HepG2 (cell line): ENCODE measurements around the gene FAT1. TPM values are rescaled to one million over a fixed set of nuclear protein-coding genes. Genes with fewer than 3 reads are reported as not detected.

ENCODE experiments used
- ARNT ChIP-seq: fragments of 450-650 bp; IDR thresholded peaks from 2 replicates; pipeline ENCODE4 v1.6.1; 2017
- FOXA1 ChIP-seq, 2 experiments: fragments of 450-650 bp in 1 of 2; sonication (generic) in 1 of 2; formaldehyde crosslinking in 1 of 2; IDR thresholded peaks; 2 replicates each; pipeline versions ENCODE4 v1.4.0 to v1.6.1; 2016 to 2020; ENCODE audit warnings: missing genetic modification reagents in 1 of 2
- GATAD2A ChIP-seq: IDR thresholded peaks from 2 replicates; pipeline ENCODE4 v1.6.1; 2016
- NFE2L1 ChIP-seq: sonication (generic); formaldehyde crosslinking; IDR thresholded peaks from 2 replicates; pipeline ENCODE4 v1.4.0; 2020; ENCODE audit warnings: missing genetic modification reagents, mild to moderate bottlenecking, borderline replicate concordance
- PHF5A ChIP-seq: IDR thresholded peaks from one replicate; pipeline ENCODE4 v1.6.1; 2018; ENCODE audit warnings: low read depth, missing genetic modification reagents; ENCODE audit not compliant: unreplicated experiment
- RELA ChIP-seq: sonication (generic); formaldehyde crosslinking; IDR thresholded peaks from 2 replicates; pipeline ENCODE4 v1.4.0; 2020; ENCODE audit warnings: missing genetic modification reagents
- SNAPC2 ChIP-seq: sonication (generic); formaldehyde crosslinking; IDR thresholded peaks from 2 replicates; pipeline ENCODE4 v1.8.1; 2022; ENCODE audit warnings: mild to moderate bottlenecking, missing genetic modification reagents
- SRSF4 ChIP-seq: fragments of 200-400 bp; formaldehyde crosslinking; IDR thresholded peaks from one replicate; pipeline ENCODE4 v1.6.1; 2018; ENCODE audit warnings: mild to moderate bottlenecking, low read depth, low read length, moderate library complexity; ENCODE audit not compliant: poor library complexity, severe bottlenecking
- ZNF572 ChIP-seq: sonication (generic); formaldehyde crosslinking; IDR thresholded peaks from 2 replicates; pipeline ENCODE4 v1.5.1; 2020; ENCODE audit warnings: mild to moderate bottlenecking, missing genetic modification reagents
- ZNF746 ChIP-seq: sonication (generic); formaldehyde crosslinking; IDR thresholded peaks from 2 replicates; pipeline ENCODE4 v1.8.0; 2022; ENCODE audit warnings: mild to moderate bottlenecking, missing genetic modification reagents
- polyA plus RNA-seq, 8 experiments: library from polyadenylated mRNA; depleted of rRNA in 3 of 8; stranded (reverse) in 7 of 8; unstranded in 1 of 8; fragments of >200 nt; fragmentation: Illumina TruSeq in 4 of 8; extraction: Trizol in 4 of 8; gene quantifications; 2 replicates each; pipeline versions ENCODE4 v1.2.1 to v1.2.3, GENCODE V29; 2011 to 2016; ENCODE audit warnings: low read depth in 4 of 8, missing spikeins in 1 of 8, mixed read lengths in 1 of 8; ENCODE audit not compliant: insufficient read depth in 1 of 8
- total RNA-seq, 5 experiments: library from RNA; depleted of rRNA; stranded (reverse); fragments of >200 nt; fragmentation: Illumina TruSeq; extraction: Trizol; gene quantifications; 2 replicates each; pipeline ENCODE4 v1.2.3, GENCODE V29; 2016; ENCODE audit warnings: low read depth in 1 of 5
- TF ChIP-seq, protein P1 (sequence below), 2 experiments: IDR thresholded peaks; 2 replicates each; pipeline ENCODE4 v1.6.1; 2011 to 2012; ENCODE audit warnings: low read length in 2 of 2, borderline replicate concordance in 1 of 2, low read depth in 1 of 2, mild to moderate bottlenecking in 1 of 2, moderate library complexity in 1 of 2
- TF ChIP-seq, protein P2 (sequence below): sonication (generic); formaldehyde crosslinking; conservative IDR thresholded peaks from 2 replicates; pipeline ENCODE4 v1.4.0; 2020; ENCODE audit warnings: missing genetic modification reagents
- TF ChIP-seq, protein P3 (sequence below): sonication (generic); formaldehyde crosslinking; IDR thresholded peaks from 2 replicates; pipeline ENCODE4 v1.8.1; 2023; ENCODE audit warnings: mild to moderate bottlenecking, missing genetic modification reagents, borderline replicate concordance
- TF ChIP-seq, protein P4 (sequence below): sonication (generic); formaldehyde crosslinking; conservative IDR thresholded peaks from 2 replicates; pipeline ENCODE4 v1.8.1; 2023; ENCODE audit warnings: missing genetic modification reagents
- TF ChIP-seq, protein P5 (sequence below): sonication (generic); formaldehyde crosslinking; IDR thresholded peaks from 2 replicates; pipeline ENCODE4 v1.5.0; 2020; ENCODE audit warnings: mild to moderate bottlenecking, missing genetic modification reagents, borderline replicate concordance
- TF ChIP-seq, protein P6 (sequence below): sonication (generic); formaldehyde crosslinking; IDR thresholded peaks from 2 replicates; pipeline ENCODE4 v1.4.0; 2020; ENCODE audit warnings: missing genetic modification reagents

The FAT1 gene
- total and polyA plus RNA-seq, 2 of the 13 experiments (the other 11 are each of a cell fraction or from before 2014, with no cell fraction given) = 185 to 216 TPM

DNA sequence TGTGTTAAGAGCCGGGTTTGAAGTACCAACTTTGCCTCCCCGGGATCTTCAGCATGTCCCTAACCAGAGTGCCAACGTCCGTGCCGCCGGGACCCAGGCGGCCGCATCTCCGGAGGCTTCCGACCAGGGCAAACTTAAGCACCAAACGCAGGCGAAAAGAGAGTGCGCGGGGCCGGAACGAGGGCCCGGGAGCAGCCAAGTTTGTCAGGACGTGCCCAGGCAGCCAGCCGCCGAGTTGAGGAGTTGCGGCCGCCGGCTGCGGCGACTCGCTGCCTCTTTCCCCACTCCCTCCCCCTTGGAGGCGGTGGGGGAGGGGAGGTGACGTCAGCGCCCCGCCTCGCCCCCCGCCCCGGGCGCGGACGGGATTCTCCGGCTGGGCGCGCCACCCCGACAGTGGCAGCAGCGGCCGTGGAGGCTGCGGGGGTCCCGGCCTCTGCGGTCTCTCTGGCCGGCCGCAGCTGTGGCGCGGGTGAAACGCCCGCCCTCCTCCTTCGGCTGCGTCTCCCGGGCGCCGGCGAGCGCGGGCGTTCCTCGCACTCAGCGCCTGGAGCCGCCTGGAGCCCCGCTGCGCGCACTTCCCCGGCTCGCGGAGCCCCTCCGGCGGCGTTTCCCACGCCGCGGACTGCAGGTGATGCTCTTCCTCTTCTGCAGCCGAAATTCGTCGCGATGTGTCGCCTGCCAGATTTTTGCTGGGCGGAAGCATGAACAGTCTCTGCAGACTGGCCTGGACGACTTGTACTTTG, 2.9 kb upstream of the FAT1 start (continued):
- TF ChIP-seq, protein P1, sequence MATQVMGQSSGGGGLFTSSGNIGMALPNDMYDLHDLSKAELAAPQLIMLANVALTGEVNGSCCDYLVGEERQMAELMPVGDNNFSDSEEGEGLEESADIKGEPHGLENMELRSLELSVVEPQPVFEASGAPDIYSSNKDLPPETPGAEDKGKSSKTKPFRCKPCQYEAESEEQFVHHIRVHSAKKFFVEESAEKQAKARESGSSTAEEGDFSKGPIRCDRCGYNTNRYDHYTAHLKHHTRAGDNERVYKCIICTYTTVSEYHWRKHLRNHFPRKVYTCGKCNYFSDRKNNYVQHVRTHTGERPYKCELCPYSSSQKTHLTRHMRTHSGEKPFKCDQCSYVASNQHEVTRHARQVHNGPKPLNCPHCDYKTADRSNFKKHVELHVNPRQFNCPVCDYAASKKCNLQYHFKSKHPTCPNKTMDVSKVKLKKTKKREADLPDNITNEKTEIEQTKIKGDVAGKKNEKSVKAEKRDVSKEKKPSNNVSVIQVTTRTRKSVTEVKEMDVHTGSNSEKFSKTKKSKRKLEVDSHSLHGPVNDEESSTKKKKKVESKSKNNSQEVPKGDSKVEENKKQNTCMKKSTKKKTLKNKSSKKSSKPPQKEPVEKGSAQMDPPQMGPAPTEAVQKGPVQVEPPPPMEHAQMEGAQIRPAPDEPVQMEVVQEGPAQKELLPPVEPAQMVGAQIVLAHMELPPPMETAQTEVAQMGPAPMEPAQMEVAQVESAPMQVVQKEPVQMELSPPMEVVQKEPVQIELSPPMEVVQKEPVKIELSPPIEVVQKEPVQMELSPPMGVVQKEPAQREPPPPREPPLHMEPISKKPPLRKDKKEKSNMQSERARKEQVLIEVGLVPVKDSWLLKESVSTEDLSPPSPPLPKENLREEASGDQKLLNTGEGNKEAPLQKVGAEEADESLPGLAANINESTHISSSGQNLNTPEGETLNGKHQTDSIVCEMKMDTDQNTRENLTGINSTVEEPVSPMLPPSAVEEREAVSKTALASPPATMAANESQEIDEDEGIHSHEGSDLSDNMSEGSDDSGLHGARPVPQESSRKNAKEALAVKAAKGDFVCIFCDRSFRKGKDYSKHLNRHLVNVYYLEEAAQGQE (IDR thresholded peaks at IDR 0.05; ENCODE audit: borderline replicate concordance in 1 of 2, low read depth in 1 of 2, low read length in 2 of 2) = peak in 1 of 2 experiments; percentile 47; a peak in 1 of 4 replicates
- TF ChIP-seq NFE2L1 (CRISPR knock-in tag) = no peak
- TF ChIP-seq ARNT = no peak
- TF ChIP-seq SNAPC2 (CRISPR knock-in tag) = peak; percentile 68; the same call in 1 of the 2 replicates
- TF ChIP-seq, protein P2, sequence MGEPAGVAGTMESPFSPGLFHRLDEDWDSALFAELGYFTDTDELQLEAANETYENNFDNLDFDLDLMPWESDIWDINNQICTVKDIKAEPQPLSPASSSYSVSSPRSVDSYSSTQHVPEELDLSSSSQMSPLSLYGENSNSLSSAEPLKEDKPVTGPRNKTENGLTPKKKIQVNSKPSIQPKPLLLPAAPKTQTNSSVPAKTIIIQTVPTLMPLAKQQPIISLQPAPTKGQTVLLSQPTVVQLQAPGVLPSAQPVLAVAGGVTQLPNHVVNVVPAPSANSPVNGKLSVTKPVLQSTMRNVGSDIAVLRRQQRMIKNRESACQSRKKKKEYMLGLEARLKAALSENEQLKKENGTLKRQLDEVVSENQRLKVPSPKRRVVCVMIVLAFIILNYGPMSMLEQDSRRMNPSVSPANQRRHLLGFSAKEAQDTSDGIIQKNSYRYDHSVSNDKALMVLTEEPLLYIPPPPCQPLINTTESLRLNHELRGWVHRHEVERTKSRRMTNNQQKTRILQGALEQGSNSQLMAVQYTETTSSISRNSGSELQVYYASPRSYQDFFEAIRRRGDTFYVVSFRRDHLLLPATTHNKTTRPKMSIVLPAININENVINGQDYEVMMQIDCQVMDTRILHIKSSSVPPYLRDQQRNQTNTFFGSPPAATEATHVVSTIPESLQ = no peak
- TF ChIP-seq GATAD2A = peak; percentile 75
- TF ChIP-seq, protein P3, sequence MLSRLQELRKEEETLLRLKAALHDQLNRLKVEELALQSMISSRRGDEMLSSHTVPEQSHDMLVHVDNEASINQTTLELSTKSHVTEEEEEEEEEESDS (CRISPR knock-in tag) = peak; percentile 76; the same call in 1 of the 2 replicates
- TF ChIP-seq, protein P4, sequence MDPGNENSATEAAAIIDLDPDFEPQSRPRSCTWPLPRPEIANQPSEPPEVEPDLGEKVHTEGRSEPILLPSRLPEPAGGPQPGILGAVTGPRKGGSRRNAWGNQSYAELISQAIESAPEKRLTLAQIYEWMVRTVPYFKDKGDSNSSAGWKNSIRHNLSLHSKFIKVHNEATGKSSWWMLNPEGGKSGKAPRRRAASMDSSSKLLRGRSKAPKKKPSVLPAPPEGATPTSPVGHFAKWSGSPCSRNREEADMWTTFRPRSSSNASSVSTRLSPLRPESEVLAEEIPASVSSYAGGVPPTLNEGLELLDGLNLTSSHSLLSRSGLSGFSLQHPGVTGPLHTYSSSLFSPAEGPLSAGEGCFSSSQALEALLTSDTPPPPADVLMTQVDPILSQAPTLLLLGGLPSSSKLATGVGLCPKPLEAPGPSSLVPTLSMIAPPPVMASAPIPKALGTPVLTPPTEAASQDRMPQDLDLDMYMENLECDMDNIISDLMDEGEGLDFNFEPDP (CRISPR knock-in tag) = 0 out of 2 replicates have a peak, but pooled peaks have one; percentile 78
- TF ChIP-seq FOXA1 (IDR thresholded peaks at IDR 0.05) = no peak
- TF ChIP-seq FOXA1 (CRISPR knock-in tag; IDR thresholded peaks at IDR 0.05) = peak; percentile 34; the same call in 1 of the 2 replicates
- TF ChIP-seq, protein P5, sequence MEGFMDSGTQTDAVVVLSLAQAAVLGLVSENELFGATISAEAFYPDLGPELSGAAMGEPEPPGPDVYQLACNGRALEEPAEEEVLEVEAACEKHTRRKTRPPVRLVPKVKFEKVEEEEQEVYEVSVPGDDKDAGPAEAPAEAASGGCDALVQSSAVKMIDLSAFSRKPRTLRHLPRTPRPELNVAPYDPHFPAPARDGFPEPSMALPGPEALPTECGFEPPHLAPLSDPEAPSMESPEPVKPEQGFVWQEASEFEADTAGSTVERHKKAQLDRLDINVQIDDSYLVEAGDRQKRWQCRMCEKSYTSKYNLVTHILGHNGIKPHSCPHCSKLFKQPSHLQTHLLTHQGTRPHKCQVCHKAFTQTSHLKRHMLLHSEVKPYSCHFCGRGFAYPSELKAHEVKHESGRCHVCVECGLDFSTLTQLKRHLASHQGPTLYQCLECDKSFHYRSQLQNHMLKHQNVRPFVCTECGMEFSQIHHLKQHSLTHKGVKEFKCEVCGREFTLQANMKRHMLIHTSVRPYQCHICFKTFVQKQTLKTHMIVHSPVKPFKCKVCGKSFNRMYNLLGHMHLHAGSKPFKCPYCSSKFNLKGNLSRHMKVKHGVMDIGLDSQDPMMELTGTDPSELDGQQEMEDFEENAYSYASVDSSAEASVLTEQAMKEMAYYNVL (CRISPR knock-in tag) = no peak; the same call in 1 of the 2 replicates
- TF ChIP-seq ZNF746 = 0 out of 2 replicates have a peak, but pooled peaks have one; percentile 55
- no peak for TF ChIP-seq SRSF4
- TF ChIP-seq PHF5A (CRISPR knock-in tag) = no peak
- TF ChIP-seq, protein P6, sequence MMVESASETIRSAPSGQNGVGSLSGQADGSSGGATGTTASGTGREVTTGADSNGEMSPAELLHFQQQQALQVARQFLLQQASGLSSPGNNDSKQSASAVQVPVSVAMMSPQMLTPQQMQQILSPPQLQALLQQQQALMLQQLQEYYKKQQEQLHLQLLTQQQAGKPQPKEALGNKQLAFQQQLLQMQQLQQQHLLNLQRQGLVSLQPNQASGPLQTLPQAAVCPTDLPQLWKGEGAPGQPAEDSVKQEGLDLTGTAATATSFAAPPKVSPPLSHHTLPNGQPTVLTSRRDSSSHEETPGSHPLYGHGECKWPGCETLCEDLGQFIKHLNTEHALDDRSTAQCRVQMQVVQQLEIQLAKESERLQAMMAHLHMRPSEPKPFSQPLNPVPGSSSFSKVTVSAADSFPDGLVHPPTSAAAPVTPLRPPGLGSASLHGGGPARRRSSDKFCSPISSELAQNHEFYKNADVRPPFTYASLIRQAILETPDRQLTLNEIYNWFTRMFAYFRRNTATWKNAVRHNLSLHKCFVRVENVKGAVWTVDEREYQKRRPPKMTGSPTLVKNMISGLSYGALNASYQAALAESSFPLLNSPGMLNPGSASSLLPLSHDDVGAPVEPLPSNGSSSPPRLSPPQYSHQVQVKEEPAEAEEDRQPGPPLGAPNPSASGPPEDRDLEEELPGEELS (CRISPR knock-in tag) = no peak
- TF ChIP-seq RELA (CRISPR knock-in tag) = 0 out of 2 replicates have a peak, but pooled peaks have one; percentile 70
- TF ChIP-seq ZNF572 (CRISPR knock-in tag) = 0 out of 2 replicates have a peak, but pooled peaks have one; percentile 15
